Glomerular visceral epithelial cell (primary cell): ENCODE measurements around the gene GHITM.
A peak's percentile ranks its signal among the peaks of the same experiment; 100 is the strongest.
"Not testable (repeated sequence)": the region's sequence is repeated elsewhere in the genome, so short reads cannot be mapped to it uniquely, and the experiment has no call there.

Experiments
- DNase-seq: peaks from one replicate; pipeline ENCODE4 v3.0.0-alpha.2; 2016; ENCODE audit errors: extremely low spot score

The GHITM gene

GRCh38 chr10:84147347-84147746 lies 8.0 kb downstream of the GHITM start:
- DNase-seq: no peak

GRCh38 chr10:84148006-84148597 lies 8.8 kb downstream of the GHITM start:
- DNase-seq: peak; percentile 40

- DNase-seq: no peak
Measured at GRCh38 chr10:84149854-84150253, 10.5 kb downstream of the GHITM start.

GRCh38 chr10:84152769-84153168 lies 13.5 kb downstream of the GHITM start:
- DNase-seq: no peak

- DNase-seq: no peak
Measured at GRCh38 chr10:84155521-84155920, 16.2 kb downstream of the GHITM start.

- DNase-seq: no peak
Measured at GRCh38 chr10:84156009-84156408, 16.7 kb downstream of the GHITM start.

- no peak for DNase-seq
Measured at GRCh38 chr10:84156768-84157167, 17.5 kb downstream of the GHITM start.

GRCh38 chr10:84158061-84158460 lies 18.8 kb downstream of the GHITM start:
- no peak for DNase-seq

- DNase-seq: no peak
Measured at GRCh38 chr10:84158550-84158949, 19.2 kb downstream of the GHITM start.

- no peak for DNase-seq
Measured at GRCh38 chr10:84159076-84159685, 19.9 kb downstream of the GHITM start.

- no peak for DNase-seq
Measured at GRCh38 chr10:84160663-84161362, 21.5 kb downstream of the GHITM start.

- no peak for DNase-seq
Measured at GRCh38 chr10:84163996-84164395, 24.7 kb downstream of the GHITM start.

GRCh38 chr10:84164442-84164841 lies 25.1 kb downstream of the GHITM start:
- no peak for DNase-seq

GRCh38 chr10:84166620-84167288 lies 27.4 kb downstream of the GHITM start:
- DNase-seq: no peak

GRCh38 chr10:84167289-84167653 lies 28.0 kb downstream of the GHITM start:
- DNase-seq: peak; percentile 45

GRCh38 chr10:84168382-84168781 lies 29.1 kb downstream of the GHITM start:
- DNase-seq: not testable (repeated sequence)

GRCh38 chr10:84171237-84171636 lies 31.9 kb downstream of the GHITM start:
- not testable (repeated sequence) for DNase-seq

- peak; percentile 90 for DNase-seq
Measured at GRCh38 chr10:84171700-84172466, 32.6 kb downstream of the GHITM start.

- DNase-seq: no peak
Measured at GRCh38 chr10:84172467-84173356, 33.4 kb downstream of the GHITM start.

- no peak for DNase-seq
Measured at GRCh38 chr10:84173501-84173929, 34.2 kb downstream of the GHITM start, which contains the start of gene GPR15LG. Gene GPR15LG (plus strand): TSS chr10:84173801. CDS start chr10:84173852, 51 bp downstream.

GRCh38 chr10:84175436-84175835 lies 36.1 kb downstream of the GHITM start:
- no peak for DNase-seq
